ENCODE measurements around the gene PSMC1.

DNA sequence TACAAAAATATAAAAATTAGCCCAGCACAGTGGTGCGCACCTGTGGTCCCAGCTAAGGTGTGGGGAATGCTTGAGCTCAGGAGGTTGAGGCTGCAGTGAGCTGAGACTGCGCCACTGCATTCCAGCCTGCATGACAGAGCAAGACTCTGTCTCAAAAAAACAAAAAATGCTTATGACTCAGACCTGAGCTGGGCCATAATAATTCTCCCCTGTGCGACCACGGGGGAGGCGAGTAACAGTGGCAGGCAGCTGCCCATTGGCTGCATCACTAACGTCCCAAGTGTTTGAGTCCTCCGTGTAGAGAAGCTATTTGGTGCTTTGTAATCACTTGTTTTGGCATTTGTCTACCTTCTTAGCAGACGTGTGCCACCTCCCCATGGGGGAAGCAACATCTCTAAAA, 24.9 kb downstream of the PSMC1 start:
- TF ChIP-seq CTCF (IDR thresholded peaks at IDR 0.05): no peak
- TF ChIP-seq, protein P1, sequence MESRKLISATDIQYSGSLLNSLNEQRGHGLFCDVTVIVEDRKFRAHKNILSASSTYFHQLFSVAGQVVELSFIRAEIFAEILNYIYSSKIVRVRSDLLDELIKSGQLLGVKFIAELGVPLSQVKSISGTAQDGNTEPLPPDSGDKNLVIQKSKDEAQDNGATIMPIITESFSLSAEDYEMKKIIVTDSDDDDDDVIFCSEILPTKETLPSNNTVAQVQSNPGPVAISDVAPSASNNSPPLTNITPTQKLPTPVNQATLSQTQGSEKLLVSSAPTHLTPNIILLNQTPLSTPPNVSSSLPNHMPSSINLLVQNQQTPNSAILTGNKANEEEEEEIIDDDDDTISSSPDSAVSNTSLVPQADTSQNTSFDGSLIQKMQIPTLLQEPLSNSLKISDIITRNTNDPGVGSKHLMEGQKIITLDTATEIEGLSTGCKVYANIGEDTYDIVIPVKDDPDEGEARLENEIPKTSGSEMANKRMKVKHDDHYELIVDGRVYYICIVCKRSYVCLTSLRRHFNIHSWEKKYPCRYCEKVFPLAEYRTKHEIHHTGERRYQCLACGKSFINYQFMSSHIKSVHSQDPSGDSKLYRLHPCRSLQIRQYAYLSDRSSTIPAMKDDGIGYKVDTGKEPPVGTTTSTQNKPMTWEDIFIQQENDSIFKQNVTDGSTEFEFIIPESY (IDR thresholded peaks at IDR 0.05; ENCODE audit: borderline replicate concordance, low read depth): no peak
- TF ChIP-seq MXI1 (IDR thresholded peaks at IDR 0.05; ENCODE audit: low read depth, low read length): no peak
